Measurements from ENCODE around the gene NCK2. TPM values are rescaled to one million over a fixed set of nuclear protein-coding genes. Genes with fewer than 3 reads are reported as not detected.

The NCK2 gene
- polyA plus RNA-seq, 3 donors: 2.5 to 18.2 (median 7.6) TPM

GRCh38 chr2:105926960-105927678, 182.4 kb downstream of the NCK2 start:
- Histone ChIP-seq H3K27ac (ENCODE audit: low read depth in 1 of 2, low read length in 2 of 2) (no peak overlapping the region), H3K79me2 (ENCODE audit: insufficient read depth, low read length) (no peaks in the 10 kb centered on the region), H4K20me1 (ENCODE audit: insufficient read depth, low read length) (no peaks in the 10 kb centered on the region), H3K27me3 (ENCODE audit: control insufficient read depth in 2 of 2, insufficient read depth in 2 of 2, low read length in 2 of 2) (no peaks in the 10 kb centered on the region), H3K4me3 (replicated peaks in 1 of 3; ENCODE audit: low read depth in 2 of 3, low read length in 3 of 3) (no peak overlapping the region), H3K9ac (ENCODE audit: insufficient read depth, low read length, poor library complexity, severe bottlenecking) (no peak overlapping the region), H3K9me3 (replicated peaks in 1 of 2; ENCODE audit: control insufficient read depth in 1 of 2, insufficient read depth in 1 of 2, low read length in 2 of 2) (peaks cover under 1 to 3% of the 10 kb centered on the region in 2 donors), H2AFZ (ENCODE audit: insufficient read depth, low read depth, low read length, poor library complexity, severe bottlenecking) (no peak overlapping the region), H3K36me3 (replicated peaks in 1 of 2; ENCODE audit: control insufficient read depth in 1 of 2, insufficient read depth in 2 of 2, low read length in 2 of 2) (no peaks in the 10 kb centered on the region), H3K4me2 (replicated peaks; ENCODE audit: extremely low read depth, low read length, poor library complexity, severe bottlenecking) (no peak overlapping the region), H3K4me1 (ENCODE audit: control insufficient read depth in 1 of 2, insufficient read depth in 2 of 2, low read length in 2 of 2) (no peaks in the 10 kb centered on the region)
- no peak overlapping the region for H3K27ac Mint-ChIP-seq
- no peaks in the 10 kb centered on the region for H3K36me3 Mint-ChIP-seq
- H3K9me3 Mint-ChIP-seq: peaks cover 0 to 8% (median 1%) of the 10 kb centered on the region in 7 donors
- WGBS (ENCODE audit: insufficient coverage): 63% methylated on average over 1 of the region's 3 CpGs
- no peak for TF ChIP-seq CTCF (IDR thresholded peaks at IDR 0.05)
- DNase-seq: no peak
- no peak overlapping the region for H3K4me3 Mint-ChIP-seq
- H3K27me3 Mint-ChIP-seq (ENCODE audit: low read depth in 3 of 3): peaks cover 0 to 3% (median 0%) of the 10 kb centered on the region in 3 donors
- no peaks in the 10 kb centered on the region for H3K4me1 Mint-ChIP-seq
- intact Hi-C loops (cut with micrococcal nuclease): no loop called here

- Histone ChIP-seq H2AFZ (ENCODE audit: insufficient read depth, low read depth, low read length, poor library complexity, severe bottlenecking) (no peak overlapping the region), H3K36me3 (replicated peaks in 1 of 2; ENCODE audit: control insufficient read depth in 1 of 2, insufficient read depth in 2 of 2, low read length in 2 of 2) (no peaks in the 10 kb centered on the region), H4K20me1 (ENCODE audit: insufficient read depth, low read length) (no peaks in the 10 kb centered on the region), H3K4me1 (ENCODE audit: control insufficient read depth in 1 of 2, insufficient read depth in 2 of 2, low read length in 2 of 2) (no peaks in the 10 kb centered on the region), H3K9ac (ENCODE audit: insufficient read depth, low read length, poor library complexity, severe bottlenecking) (no peak overlapping the region), H3K4me2 (replicated peaks; ENCODE audit: extremely low read depth, low read length, poor library complexity, severe bottlenecking) (no peak overlapping the region), H3K4me3 (replicated peaks in 1 of 3; ENCODE audit: low read depth in 2 of 3, low read length in 3 of 3) (no peak overlapping the region), H3K27ac (ENCODE audit: low read depth in 1 of 2, low read length in 2 of 2) (no peak overlapping the region), H3K9me3 (replicated peaks in 1 of 2; ENCODE audit: control insufficient read depth in 1 of 2, insufficient read depth in 1 of 2, low read length in 2 of 2) (no peaks in the 10 kb centered on the region), H3K79me2 (ENCODE audit: insufficient read depth, low read length) (no peaks in the 10 kb centered on the region), H3K27me3 (ENCODE audit: control insufficient read depth in 2 of 2, insufficient read depth in 2 of 2, low read length in 2 of 2) (no peaks in the 10 kb centered on the region)
- intact Hi-C loops (cut with micrococcal nuclease): no loop called here
- no peak overlapping the region for H3K27ac Mint-ChIP-seq
- peaks cover 0 to 14% (median under 1%) of the 10 kb centered on the region in 7 donors for H3K9me3 Mint-ChIP-seq
- DNase-seq: no peak
- H3K4me3 Mint-ChIP-seq: no peak overlapping the region
- H3K4me1 Mint-ChIP-seq: no peaks in the 10 kb centered on the region
- 100% methylated on average over 1 of the region's 4 CpGs for WGBS (ENCODE audit: insufficient coverage)
- H3K36me3 Mint-ChIP-seq: no peaks in the 10 kb centered on the region
- no peak for TF ChIP-seq CTCF (IDR thresholded peaks at IDR 0.05)
- H3K27me3 Mint-ChIP-seq (ENCODE audit: low read depth in 3 of 3): peaks cover 0 to 3% (median 0%) of the 10 kb centered on the region in 3 donors
These were observed 183.4 kb downstream of the NCK2 start for GRCh38 chr2:105928086-105928485.

Data from CD14-positive monocyte (primary cell).